Activated T-helper 2 cell treated with anti-CD3 and anti-CD28 coated beads, Interferon-gamma antibody, Interleukin-2, Interleukin-4, amounts not matched to agents 10 μg/mL and 5 μg/mL and 100 μg/mL, durations not matched to agents 14 hours and 24 hours and 36 hours (primary cell): ENCODE data around the gene CELF4. TPM values are rescaled to one million over a fixed set of nuclear protein-coding genes. Genes with fewer than 3 reads are reported as not detected.

Experiments
- DNase-seq: peaks from one replicate; pipeline ENCODE4 v3.0.0; 2021; ENCODE audit warnings: low spot score
- H3K27ac Mint-ChIP-seq: one replicate; pipeline ENCODE4 v1.8.0; 2021; ENCODE audit warnings: mixed read lengths
- H3K27me3 Mint-ChIP-seq: one replicate; pipeline ENCODE4 v1.8.0; 2021; ENCODE audit warnings: low read depth, mixed read lengths
- H3K36me3 Mint-ChIP-seq: one replicate; pipeline ENCODE4 v1.8.0; 2021; ENCODE audit warnings: low read depth, mixed read lengths
- H3K4me1 Mint-ChIP-seq: one replicate; pipeline ENCODE4 v1.8.0; 2021; ENCODE audit warnings: low read depth, mixed read lengths
- H3K4me3 Mint-ChIP-seq: one replicate; pipeline ENCODE4 v1.8.0; 2021; ENCODE audit warnings: low read depth, mild to moderate bottlenecking, moderate library complexity, mixed read lengths
- H3K9me3 Mint-ChIP-seq: one replicate; pipeline ENCODE4 v1.8.0; 2021; ENCODE audit warnings: mixed read lengths
- intact Hi-C: fragments of 100-400 bp; cut with micrococcal nuclease; formaldehyde crosslinking; loops from one replicate; pipeline ENCODE4 v1.15.1; 2023
- total RNA-seq: library from RNA; stranded (reverse); gene quantifications from 2 replicates; pipeline ENCODE4 v1.2.3, GENCODE V29; 2022

Gene CELF4
- total RNA-seq, 1 donor from 2014 or later = not detected

- H3K4me1 Mint-ChIP-seq = no peaks in the 10 kb centered on the region
- H3K9me3 Mint-ChIP-seq = no peaks in the 10 kb centered on the region
- DNase-seq = no peak
- intact Hi-C loops = no loop called here
- no peaks in the 10 kb centered on the region for H3K36me3 Mint-ChIP-seq
- no peak overlapping the region for H3K4me3 Mint-ChIP-seq
- H3K27me3 Mint-ChIP-seq = no peaks in the 10 kb centered on the region
- H3K27ac Mint-ChIP-seq = no peak overlapping the region
These were observed 230.8 kb downstream of the CELF4 start for GRCh38 chr18:37334631-37335408.

GRCh38 chr18:37332628-37333420, 232.8 kb downstream of the CELF4 start:
- Mint-ChIP-seq H3K36me3 (no peaks in the 10 kb centered on the region), H3K9me3 (no peaks in the 10 kb centered on the region), H3K4me3 (no peak overlapping the region), H3K4me1 (no peaks in the 10 kb centered on the region), H3K27me3 (no peaks in the 10 kb centered on the region), H3K27ac (no peak overlapping the region)
- no peak for DNase-seq
- intact Hi-C loops = no loop called here

GRCh38 chr18:37332219-37332618, 233.4 kb downstream of the CELF4 start:
- Mint-ChIP-seq H3K4me3 (no peak overlapping the region), H3K27ac (no peak overlapping the region), H3K9me3 (no peaks in the 10 kb centered on the region), H3K4me1 (no peaks in the 10 kb centered on the region), H3K36me3 (no peaks in the 10 kb centered on the region), H3K27me3 (no peaks in the 10 kb centered on the region)
- intact Hi-C loops = no loop called here
- DNase-seq = no peak

GRCh38 chr18:37330173-37330572, 235.4 kb downstream of the CELF4 start:
- no peak overlapping the region for H3K27ac Mint-ChIP-seq

GRCh38 chr18:37328946-37329719, 236.5 kb downstream of the CELF4 start:
- H3K9me3 Mint-ChIP-seq = no peaks in the 10 kb centered on the region

More at GRCh38 chr18:37330173-37330572, 235.4 kb downstream of the CELF4 start:
- DNase-seq = no peak
- Mint-ChIP-seq H3K9me3 (no peaks in the 10 kb centered on the region), H3K4me3 (no peak overlapping the region), H3K36me3 (no peaks in the 10 kb centered on the region), H3K27me3 (no peaks in the 10 kb centered on the region), H3K4me1 (no peaks in the 10 kb centered on the region)
- intact Hi-C loops = no loop called here

GRCh38 chr18:37327063-37327577, 238.5 kb downstream of the CELF4 start:
- H3K36me3 Mint-ChIP-seq = no peaks in the 10 kb centered on the region
- no peak overlapping the region for H3K27ac Mint-ChIP-seq
- H3K4me1 Mint-ChIP-seq = no peaks in the 10 kb centered on the region
- no peaks in the 10 kb centered on the region for H3K27me3 Mint-ChIP-seq
- H3K4me3 Mint-ChIP-seq = no peak overlapping the region
- DNase-seq = no peak
- intact Hi-C loops = no loop called here
- H3K9me3 Mint-ChIP-seq = no peaks in the 10 kb centered on the region

More at GRCh38 chr18:37328946-37329719, 236.5 kb downstream of the CELF4 start:
- no peak overlapping the region for H3K27ac Mint-ChIP-seq
- H3K4me1 Mint-ChIP-seq = no peaks in the 10 kb centered on the region
- H3K4me3 Mint-ChIP-seq = no peak overlapping the region
- H3K36me3 Mint-ChIP-seq = no peaks in the 10 kb centered on the region
- DNase-seq = no peak
- intact Hi-C loops = no loop called here
- H3K27me3 Mint-ChIP-seq = no peaks in the 10 kb centered on the region

- Mint-ChIP-seq H3K27ac (no peak overlapping the region), H3K4me3 (no peak overlapping the region), H3K36me3 (no peaks in the 10 kb centered on the region), H3K9me3 (no peaks in the 10 kb centered on the region), H3K4me1 (no peaks in the 10 kb centered on the region), H3K27me3 (no peaks in the 10 kb centered on the region)
- DNase-seq = no peak
- intact Hi-C loops = no loop called here
These were observed 243.0 kb downstream of the CELF4 start for GRCh38 chr18:37322492-37323035.

- Mint-ChIP-seq H3K27ac (no peak overlapping the region), H3K9me3 (no peaks in the 10 kb centered on the region), H3K4me3 (no peak overlapping the region), H3K4me1 (no peaks in the 10 kb centered on the region), H3K36me3 (no peaks in the 10 kb centered on the region), H3K27me3 (no peaks in the 10 kb centered on the region)
- DNase-seq = no peak
- intact Hi-C loops = no loop called here
These were observed 243.8 kb downstream of the CELF4 start for GRCh38 chr18:37321582-37322491.

- Mint-ChIP-seq H3K27ac (no peak overlapping the region), H3K4me1 (no peaks in the 10 kb centered on the region), H3K9me3 (no peaks in the 10 kb centered on the region), H3K36me3 (no peaks in the 10 kb centered on the region), H3K4me3 (no peak overlapping the region), H3K27me3 (no peaks in the 10 kb centered on the region)
- DNase-seq = no peak
- intact Hi-C loops = no loop called here
These were observed 245.3 kb downstream of the CELF4 start for GRCh38 chr18:37320317-37320716.

- Mint-ChIP-seq H3K4me3 (no peak overlapping the region), H3K27ac (no peak overlapping the region), H3K4me1 (no peaks in the 10 kb centered on the region), H3K36me3 (no peaks in the 10 kb centered on the region), H3K27me3 (no peaks in the 10 kb centered on the region), H3K9me3 (no peaks in the 10 kb centered on the region)
- intact Hi-C loops = no loop called here
- DNase-seq = no peak
These were observed 246.9 kb downstream of the CELF4 start for GRCh38 chr18:37318360-37319355.

GRCh38 chr18:37317486-37317885, 248.1 kb downstream of the CELF4 start:
- H3K27ac Mint-ChIP-seq = no peak overlapping the region
- intact Hi-C loops = no loop called here

More at GRCh38 chr18:37317486-37317885, 248.1 kb downstream of the CELF4 start:
- H3K36me3 Mint-ChIP-seq = no peaks in the 10 kb centered on the region
- H3K4me1 Mint-ChIP-seq = no peaks in the 10 kb centered on the region
- DNase-seq = no peak
- H3K4me3 Mint-ChIP-seq = no peak overlapping the region
- no peaks in the 10 kb centered on the region for H3K27me3 Mint-ChIP-seq
- no peaks in the 10 kb centered on the region for H3K9me3 Mint-ChIP-seq
